GM12874 (cell line): ENCODE results near the gene SLC24A3.

Experiments used
- CTCF ChIP-seq: IDR thresholded peaks from 2 replicates; pipeline ENCODE4 v1.5.1; 2011; ENCODE audit warnings: low read depth, mild to moderate bottlenecking, control low read depth, low read length, moderate library complexity; ENCODE audit not compliant: insufficient read depth

The SLC24A3 gene

GRCh38 chr20:19659448-19659847, 447.0 kb downstream of the SLC24A3 start:
- TF ChIP-seq CTCF: no peak

GRCh38 chr20:19660808-19661378, 448.5 kb downstream of the SLC24A3 start:
- TF ChIP-seq CTCF: no peak

GRCh38 chr20:19661717-19662636, 449.5 kb downstream of the SLC24A3 start:
- TF ChIP-seq CTCF: peak; percentile 93

GRCh38 chr20:19662637-19662995, 450.2 kb downstream of the SLC24A3 start:
- TF ChIP-seq CTCF: no peak

GRCh38 chr20:19668418-19668817, 456.0 kb downstream of the SLC24A3 start:
- TF ChIP-seq CTCF: no peak

GRCh38 chr20:19670829-19671228, 458.4 kb downstream of the SLC24A3 start:
- no peak for TF ChIP-seq CTCF

GRCh38 chr20:19671374-19671773, 458.9 kb downstream of the SLC24A3 start:
- no peak for TF ChIP-seq CTCF
